HG03575 (cell line): ENCODE results near the gene HS3ST6.
"Not testable (repeated sequence)": the region's sequence is repeated elsewhere in the genome, so short reads cannot be mapped to it uniquely, and the experiment has no call there.

Experiments
- ATAC-seq: cut with Tn5 transposase; IDR thresholded peaks from one replicate; pipeline ENCODE4 v1.9.1; 2021; ENCODE audit not compliant: unreplicated experiment, insufficient number of reproducible peaks, low FRiP score; ENCODE audit errors: extremely low read depth

The HS3ST6 gene

GRCh38 chr16:1911467-1912214 lies 6.6 kb downstream of the HS3ST6 start:
- no peak for ATAC-seq

GRCh38 chr16:1909561-1910231 lies 8.5 kb downstream of the HS3ST6 start:
- no peak for ATAC-seq

GRCh38 chr16:1908983-1909382 lies 9.2 kb downstream of the HS3ST6 start:
- ATAC-seq: no peak

- no peak for ATAC-seq
Measured at GRCh38 chr16:1908184-1908583, 10.0 kb downstream of the HS3ST6 start.

GRCh38 chr16:1907226-1907860 lies 10.9 kb downstream of the HS3ST6 start:
- no peak for ATAC-seq

GRCh38 chr16:1906846-1907165 lies 11.4 kb downstream of the HS3ST6 start:
- no peak for ATAC-seq

- ATAC-seq: no peak
Measured at GRCh38 chr16:1906055-1906845, 12.0 kb downstream of the HS3ST6 start.

- ATAC-seq: no peak
Measured at GRCh38 chr16:1903845-1904840, 14.1 kb downstream of the HS3ST6 start.

GRCh38 chr16:1903220-1903574 lies 15.0 kb downstream of the HS3ST6 start:
- no peak for ATAC-seq

GRCh38 chr16:1902547-1903219 lies 15.5 kb downstream of the HS3ST6 start:
- no peak for ATAC-seq

- no peak for ATAC-seq
Measured at GRCh38 chr16:1900452-1900774, 17.8 kb downstream of the HS3ST6 start.

- no peak for ATAC-seq
Measured at GRCh38 chr16:1899641-1900451, 18.4 kb downstream of the HS3ST6 start.

- not testable (repeated sequence) for ATAC-seq
Measured at GRCh38 chr16:1897692-1898091, 20.5 kb downstream of the HS3ST6 start.

- ATAC-seq: no peak
Measured at GRCh38 chr16:1895949-1896675, 22.1 kb downstream of the HS3ST6 start.

GRCh38 chr16:1895068-1895467 lies 23.1 kb downstream of the HS3ST6 start:
- no peak for ATAC-seq

- ATAC-seq: no peak
Measured at GRCh38 chr16:1890708-1891050, 27.5 kb downstream of the HS3ST6 start.
